Measurements from ENCODE around the gene QRICH2.

The QRICH2 gene

DNA sequence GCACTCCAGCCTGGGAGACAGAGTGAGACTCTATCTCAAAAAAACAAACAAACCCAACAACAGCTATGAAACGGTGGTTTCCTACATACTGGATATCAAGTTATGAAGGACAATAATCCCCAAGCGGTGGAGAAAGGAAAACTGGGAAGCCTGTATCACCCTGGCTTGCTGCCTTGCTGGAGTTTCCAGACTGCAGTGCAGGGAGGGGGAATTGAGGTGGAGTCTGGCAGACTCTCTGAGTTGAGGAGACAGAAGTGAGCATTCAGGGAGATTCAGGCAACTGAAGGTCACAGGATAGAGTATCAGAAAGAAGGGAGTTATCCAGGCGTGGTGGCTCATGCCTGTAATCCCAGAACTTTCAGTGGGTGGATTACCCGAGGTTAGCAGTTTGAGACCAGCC, 11.9 kb downstream of the QRICH2 start:
- no peak for TF ChIP-seq RAD21 (IDR thresholded peaks at IDR 0.05; ENCODE audit: low read depth)
- no peak for TF ChIP-seq ZBTB7A (IDR thresholded peaks at IDR 0.05; ENCODE audit: low read depth)

DNA sequence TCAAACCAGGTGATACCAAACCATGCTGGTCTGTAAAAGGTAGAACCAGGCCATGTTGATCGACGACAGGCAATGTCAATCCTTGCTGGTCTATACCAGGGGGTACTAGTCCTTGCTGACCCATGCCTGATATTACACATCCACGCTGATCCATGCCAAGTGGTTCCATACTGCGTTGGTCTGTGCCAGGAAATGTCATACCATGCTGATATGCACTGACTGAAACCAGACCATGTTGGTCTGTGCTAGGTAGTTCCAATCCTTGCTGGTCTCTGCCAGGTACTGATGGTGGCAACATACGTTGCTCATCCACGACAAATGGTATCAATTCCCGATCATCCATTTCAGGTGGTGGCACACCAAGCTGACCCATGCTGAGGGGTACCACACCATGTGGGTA, 15.0 kb downstream of the QRICH2 start:
- TF ChIP-seq TAF1 (IDR thresholded peaks at IDR 0.05; ENCODE audit: low read depth) (no peak), YY1 (IDR thresholded peaks at IDR 0.05; ENCODE audit: low read depth) (no peak), TCF12 (IDR thresholded peaks at IDR 0.05; ENCODE audit: low read depth) (no peak), EP300 (IDR thresholded peaks at IDR 0.05; ENCODE audit: borderline replicate concordance) (no peak), CREB1 (IDR thresholded peaks at IDR 0.05; ENCODE audit: low read depth) (no peak), NFIC (IDR thresholded peaks at IDR 0.05) (no peak), TEAD4 (IDR thresholded peaks at IDR 0.05) (no peak), EGR1 (IDR thresholded peaks at IDR 0.05) (no peak), RAD21 (IDR thresholded peaks at IDR 0.05; ENCODE audit: low read depth) (no peak), CEBPB (IDR thresholded peaks at IDR 0.05) (no peak), FOXM1 (IDR thresholded peaks at IDR 0.05; ENCODE audit: borderline replicate concordance, low read depth) (no peak)
- TF ChIP-seq, protein P1, sequence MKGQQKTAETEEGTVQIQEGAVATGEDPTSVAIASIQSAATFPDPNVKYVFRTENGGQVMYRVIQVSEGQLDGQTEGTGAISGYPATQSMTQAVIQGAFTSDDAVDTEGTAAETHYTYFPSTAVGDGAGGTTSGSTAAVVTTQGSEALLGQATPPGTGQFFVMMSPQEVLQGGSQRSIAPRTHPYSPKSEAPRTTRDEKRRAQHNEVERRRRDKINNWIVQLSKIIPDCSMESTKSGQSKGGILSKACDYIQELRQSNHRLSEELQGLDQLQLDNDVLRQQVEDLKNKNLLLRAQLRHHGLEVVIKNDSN (IDR thresholded peaks at IDR 0.05) = no peak
- TF ChIP-seq, protein P2, sequence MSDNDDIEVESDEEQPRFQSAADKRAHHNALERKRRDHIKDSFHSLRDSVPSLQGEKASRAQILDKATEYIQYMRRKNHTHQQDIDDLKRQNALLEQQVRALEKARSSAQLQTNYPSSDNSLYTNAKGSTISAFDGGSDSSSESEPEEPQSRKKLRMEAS (IDR thresholded peaks at IDR 0.05) = no peak
- TF ChIP-seq, protein P3, sequence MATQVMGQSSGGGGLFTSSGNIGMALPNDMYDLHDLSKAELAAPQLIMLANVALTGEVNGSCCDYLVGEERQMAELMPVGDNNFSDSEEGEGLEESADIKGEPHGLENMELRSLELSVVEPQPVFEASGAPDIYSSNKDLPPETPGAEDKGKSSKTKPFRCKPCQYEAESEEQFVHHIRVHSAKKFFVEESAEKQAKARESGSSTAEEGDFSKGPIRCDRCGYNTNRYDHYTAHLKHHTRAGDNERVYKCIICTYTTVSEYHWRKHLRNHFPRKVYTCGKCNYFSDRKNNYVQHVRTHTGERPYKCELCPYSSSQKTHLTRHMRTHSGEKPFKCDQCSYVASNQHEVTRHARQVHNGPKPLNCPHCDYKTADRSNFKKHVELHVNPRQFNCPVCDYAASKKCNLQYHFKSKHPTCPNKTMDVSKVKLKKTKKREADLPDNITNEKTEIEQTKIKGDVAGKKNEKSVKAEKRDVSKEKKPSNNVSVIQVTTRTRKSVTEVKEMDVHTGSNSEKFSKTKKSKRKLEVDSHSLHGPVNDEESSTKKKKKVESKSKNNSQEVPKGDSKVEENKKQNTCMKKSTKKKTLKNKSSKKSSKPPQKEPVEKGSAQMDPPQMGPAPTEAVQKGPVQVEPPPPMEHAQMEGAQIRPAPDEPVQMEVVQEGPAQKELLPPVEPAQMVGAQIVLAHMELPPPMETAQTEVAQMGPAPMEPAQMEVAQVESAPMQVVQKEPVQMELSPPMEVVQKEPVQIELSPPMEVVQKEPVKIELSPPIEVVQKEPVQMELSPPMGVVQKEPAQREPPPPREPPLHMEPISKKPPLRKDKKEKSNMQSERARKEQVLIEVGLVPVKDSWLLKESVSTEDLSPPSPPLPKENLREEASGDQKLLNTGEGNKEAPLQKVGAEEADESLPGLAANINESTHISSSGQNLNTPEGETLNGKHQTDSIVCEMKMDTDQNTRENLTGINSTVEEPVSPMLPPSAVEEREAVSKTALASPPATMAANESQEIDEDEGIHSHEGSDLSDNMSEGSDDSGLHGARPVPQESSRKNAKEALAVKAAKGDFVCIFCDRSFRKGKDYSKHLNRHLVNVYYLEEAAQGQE (IDR thresholded peaks at IDR 0.05; ENCODE audit: low read depth) = no peak

DNA sequence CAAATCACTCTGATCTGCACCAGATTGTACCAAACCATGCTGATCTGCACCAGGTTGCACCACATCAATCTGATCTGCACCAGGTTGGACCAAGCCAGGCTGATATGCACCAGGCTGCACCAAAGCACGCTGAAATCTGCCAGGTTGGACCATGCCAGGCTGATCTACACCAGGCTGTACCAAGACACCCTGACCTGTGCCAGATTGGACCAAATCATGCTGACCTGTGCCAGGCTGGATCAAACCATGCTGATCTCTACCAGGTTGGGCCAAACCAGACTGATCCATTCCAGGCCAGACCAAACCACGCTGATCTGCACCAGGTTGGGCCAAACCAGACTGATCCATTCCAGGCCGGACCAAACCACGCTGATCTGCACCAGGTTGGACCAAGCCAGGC, 15.5 kb downstream of the QRICH2 start:
- no peak for TF ChIP-seq TCF12 (IDR thresholded peaks at IDR 0.05; ENCODE audit: low read depth)
- TF ChIP-seq, protein P3 (IDR thresholded peaks at IDR 0.05; ENCODE audit: low read depth) = no peak
- no peak for TF ChIP-seq NFIC (IDR thresholded peaks at IDR 0.05)
- TF ChIP-seq, protein P1 (IDR thresholded peaks at IDR 0.05) = no peak
- no peak for TF ChIP-seq CREB1 (IDR thresholded peaks at IDR 0.05; ENCODE audit: low read depth)
- no peak for TF ChIP-seq YY1 (IDR thresholded peaks at IDR 0.05; ENCODE audit: low read depth)
- TF ChIP-seq ZBTB7A (IDR thresholded peaks at IDR 0.05; ENCODE audit: low read depth) = no peak
- TF ChIP-seq FOXM1 (IDR thresholded peaks at IDR 0.05; ENCODE audit: borderline replicate concordance, low read depth) = no peak
- TF ChIP-seq RAD21 (IDR thresholded peaks at IDR 0.05; ENCODE audit: low read depth) = no peak
- no peak for TF ChIP-seq TEAD4 (IDR thresholded peaks at IDR 0.05)
- TF ChIP-seq EP300 (IDR thresholded peaks at IDR 0.05; ENCODE audit: borderline replicate concordance) = no peak
- TF ChIP-seq TAF1 (IDR thresholded peaks at IDR 0.05; ENCODE audit: low read depth) = no peak
- TF ChIP-seq, protein P2 (IDR thresholded peaks at IDR 0.05) = no peak
- no peak for TF ChIP-seq EGR1 (IDR thresholded peaks at IDR 0.05)
- TF ChIP-seq CEBPB (IDR thresholded peaks at IDR 0.05) = no peak

DNA sequence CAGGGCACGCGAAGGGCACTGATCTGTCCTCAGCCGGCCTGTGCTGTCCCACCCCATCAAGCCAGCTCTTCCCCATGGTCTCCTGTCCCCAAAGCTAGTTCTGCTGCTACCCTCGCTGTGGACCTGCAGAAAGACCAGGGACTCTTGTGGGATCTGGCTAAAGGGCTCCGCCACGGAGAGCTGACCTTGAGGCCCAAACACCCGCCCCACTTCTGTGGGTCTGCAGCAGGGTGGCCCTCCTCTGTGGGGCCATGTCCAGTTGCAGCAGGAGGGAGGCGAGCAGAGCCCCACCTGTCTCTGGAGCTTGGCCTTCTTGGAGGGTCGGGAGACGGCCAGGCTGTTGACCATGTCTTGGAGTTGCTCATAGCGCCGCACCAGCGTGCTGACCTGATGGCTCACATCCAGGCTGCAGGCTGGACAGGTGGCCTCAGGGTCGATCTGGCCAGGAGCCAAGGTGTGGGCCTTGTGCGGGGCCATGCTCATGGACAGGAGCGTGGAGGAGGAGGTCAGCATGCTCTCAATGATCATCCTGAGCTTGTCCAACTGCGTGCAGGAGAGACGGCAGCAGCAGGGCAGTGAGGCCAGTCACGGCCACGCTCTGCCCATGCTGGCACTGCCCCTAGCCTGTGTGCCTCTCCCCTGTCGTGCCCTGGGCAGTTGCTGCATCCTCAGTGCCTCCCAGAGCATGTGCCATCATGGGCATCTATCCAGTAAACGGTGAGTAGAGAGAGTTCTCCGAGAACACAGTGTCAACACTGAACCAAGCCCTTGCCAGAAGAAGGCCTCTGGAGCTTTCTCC, 26.3 kb downstream of the QRICH2 start:
- TF ChIP-seq, protein P1 (IDR thresholded peaks at IDR 0.05) = no peak
- TF ChIP-seq NFIC (IDR thresholded peaks at IDR 0.05) = no peak
- TF ChIP-seq TEAD4 (IDR thresholded peaks at IDR 0.05) = no peak
- TF ChIP-seq, protein P3 (IDR thresholded peaks at IDR 0.05; ENCODE audit: low read depth) = no peak
- TF ChIP-seq TCF12 (IDR thresholded peaks at IDR 0.05; ENCODE audit: low read depth) = no peak
- no peak for TF ChIP-seq RAD21 (IDR thresholded peaks at IDR 0.05; ENCODE audit: low read depth)
- TF ChIP-seq EGR1 (IDR thresholded peaks at IDR 0.05) = no peak
- no peak for TF ChIP-seq TAF1 (IDR thresholded peaks at IDR 0.05; ENCODE audit: low read depth)
